Ammon's horn (tissue), 1 donor: ENCODE data around the gene FGFR2.
"Not testable (repeated sequence)": the region's sequence is repeated elsewhere in the genome, so short reads cannot be mapped to it uniquely, and the experiment has no call there.

Experiments
- DNase-seq: peaks from one replicate; pipeline ENCODE4 v3.0.0-alpha.2; 2016; ENCODE audit warnings: low spot score

FGFR2 gene

GRCh38 chr10:121590772-121591171 lies 7.5 kb downstream of the FGFR2 start:
- DNase-seq: no peak

DNA sequence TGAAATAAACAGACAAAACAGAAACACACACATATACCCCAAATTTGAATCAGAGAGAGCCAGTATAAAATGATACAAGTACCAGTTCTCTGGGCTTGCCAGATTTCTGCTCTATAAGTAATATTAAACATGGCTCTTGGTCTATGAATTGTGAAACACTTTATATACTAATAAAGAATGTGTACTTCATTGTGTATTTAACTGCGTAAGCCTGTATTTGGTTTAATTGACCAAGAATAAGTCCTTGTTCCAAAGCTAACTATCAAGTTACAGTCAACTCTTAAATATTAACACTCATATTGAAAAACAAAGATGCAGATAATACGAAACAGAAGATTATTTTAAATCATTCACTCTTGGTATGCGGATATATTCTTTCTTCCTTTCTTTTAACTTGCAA lies 8.7 kb downstream of the FGFR2 start:
- no peak for DNase-seq

- DNase-seq: no peak
Observed at GRCh38 chr10:121583857-121584256, 14.4 kb downstream of the FGFR2 start.

GRCh38 chr10:121583258-121583657 lies 15.0 kb downstream of the FGFR2 start:
- no peak for DNase-seq

DNA sequence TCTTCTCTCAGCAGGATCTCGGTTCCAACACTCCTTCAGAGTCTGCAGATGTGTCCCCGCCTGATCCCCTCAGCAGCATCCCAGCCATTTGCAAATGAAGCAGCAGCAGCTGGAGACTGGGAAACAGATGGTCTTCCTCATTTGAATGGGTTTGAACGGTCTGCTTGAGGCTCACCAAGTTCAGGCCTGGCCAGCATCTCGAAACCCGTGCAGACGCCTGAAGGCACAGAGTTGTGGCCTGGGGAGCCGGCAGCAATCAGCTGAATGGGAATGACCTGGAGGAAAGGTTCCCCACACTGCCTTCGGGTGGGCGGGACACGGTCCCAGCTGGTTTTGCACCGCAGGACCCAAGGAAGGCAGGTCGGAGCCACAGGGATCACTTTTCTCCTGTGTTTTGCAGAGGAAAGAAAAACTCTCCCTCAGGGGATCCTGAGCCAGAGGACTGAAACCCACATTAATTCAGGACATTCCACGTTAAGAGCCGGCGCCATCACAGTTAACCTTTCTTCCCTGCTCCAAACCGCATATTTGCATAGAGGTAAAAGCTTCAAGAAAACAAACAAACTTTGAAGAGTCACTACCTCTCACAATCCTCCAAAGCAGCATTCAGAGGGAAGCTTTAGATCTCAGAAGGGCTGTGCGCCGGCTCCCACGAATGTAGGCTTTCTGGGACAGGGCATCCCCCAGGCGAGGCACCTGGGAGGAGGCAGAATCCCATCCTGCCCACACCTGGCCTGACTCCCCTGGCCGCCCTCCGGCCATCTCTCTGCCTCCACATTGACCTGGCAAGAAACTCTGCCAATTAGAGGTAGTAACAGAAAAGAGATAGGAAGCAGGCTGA lies 17.7 kb downstream of the FGFR2 start:
- DNase-seq: peak; percentile 49

- DNase-seq: no peak
Observed at GRCh38 chr10:121579656-121580055, 18.6 kb downstream of the FGFR2 start.

GRCh38 chr10:121578965-121579364 lies 19.3 kb downstream of the FGFR2 start:
- DNase-seq: no peak

GRCh38 chr10:121578298-121578697 lies 19.9 kb downstream of the FGFR2 start:
- DNase-seq: no peak

DNA sequence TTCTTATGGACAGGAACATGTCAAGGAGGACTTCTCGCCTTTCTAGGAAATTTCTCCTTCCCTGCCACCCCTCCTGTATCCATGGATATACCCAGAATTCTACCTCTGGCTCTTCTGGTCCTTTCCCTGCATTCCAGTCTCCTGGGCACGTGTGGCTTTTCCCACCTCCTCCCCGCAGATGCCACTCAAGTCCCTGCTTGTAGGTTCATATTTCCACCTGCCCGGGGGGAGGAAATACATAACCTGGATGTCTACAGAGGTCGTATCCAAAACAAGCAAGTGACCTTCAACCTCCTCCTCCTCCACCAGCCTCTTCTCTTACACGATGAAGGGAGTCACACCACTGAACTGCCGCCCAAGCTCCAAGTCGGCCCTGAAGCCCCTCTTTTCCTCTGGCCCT lies 20.7 kb downstream of the FGFR2 start:
- no peak for DNase-seq

DNA sequence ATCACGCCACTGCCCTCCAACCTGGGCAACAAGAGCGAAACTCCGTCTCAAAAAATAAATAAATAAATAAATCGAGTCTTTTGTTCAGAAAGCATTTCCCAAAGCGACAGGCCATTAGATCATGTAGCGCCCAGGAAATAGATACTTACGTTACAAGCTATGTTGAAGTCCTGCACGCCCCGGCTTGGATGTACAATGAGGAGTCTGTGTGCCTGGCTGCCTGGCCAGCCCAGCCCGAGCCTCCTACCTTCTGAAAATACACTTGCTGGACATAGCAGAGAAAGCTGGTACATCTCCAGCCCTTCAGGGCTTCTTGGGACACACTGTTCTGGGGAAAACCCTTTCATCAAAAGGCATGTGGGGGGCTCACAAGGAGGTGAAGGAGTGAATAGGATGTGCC lies 22.1 kb downstream of the FGFR2 start:
- DNase-seq: no peak

- DNase-seq: no peak
Observed at GRCh38 chr10:121574519-121575166, 23.6 kb downstream of the FGFR2 start.

- DNase-seq: no peak
Observed at GRCh38 chr10:121573538-121573941, 24.7 kb downstream of the FGFR2 start.

DNA sequence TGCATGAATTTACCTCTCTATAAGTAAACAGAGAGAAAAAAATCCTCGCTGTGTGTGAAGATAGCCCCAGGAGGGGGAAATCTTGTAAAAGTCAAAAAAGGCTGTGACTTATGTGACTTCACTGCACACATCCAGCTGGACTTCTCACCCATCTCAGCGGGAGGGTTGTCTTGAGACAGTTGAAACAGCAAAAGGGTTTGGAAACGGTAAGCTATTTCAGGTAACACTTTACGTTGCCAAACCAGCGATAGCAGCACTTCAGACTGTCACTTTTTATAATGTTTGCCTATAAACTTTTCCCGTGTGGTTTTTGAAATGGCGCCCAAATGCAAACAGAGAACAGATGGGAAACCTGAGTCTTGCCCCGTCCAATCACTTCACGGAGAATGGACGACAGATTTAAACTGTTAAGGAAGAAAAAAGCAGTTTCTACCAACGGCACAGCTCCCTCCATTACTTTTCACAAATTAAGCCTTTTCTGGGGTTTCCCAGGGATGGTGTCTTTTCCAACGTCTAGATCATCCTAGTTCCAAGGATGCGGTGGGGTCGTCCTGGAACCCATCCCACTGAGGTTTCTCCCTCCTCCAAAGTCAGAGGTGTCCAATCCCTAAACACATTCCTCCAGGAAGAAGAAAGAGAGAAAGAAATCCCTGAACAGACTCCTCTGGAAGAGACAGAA lies 25.2 kb downstream of the FGFR2 start:
- no peak for DNase-seq

DNA sequence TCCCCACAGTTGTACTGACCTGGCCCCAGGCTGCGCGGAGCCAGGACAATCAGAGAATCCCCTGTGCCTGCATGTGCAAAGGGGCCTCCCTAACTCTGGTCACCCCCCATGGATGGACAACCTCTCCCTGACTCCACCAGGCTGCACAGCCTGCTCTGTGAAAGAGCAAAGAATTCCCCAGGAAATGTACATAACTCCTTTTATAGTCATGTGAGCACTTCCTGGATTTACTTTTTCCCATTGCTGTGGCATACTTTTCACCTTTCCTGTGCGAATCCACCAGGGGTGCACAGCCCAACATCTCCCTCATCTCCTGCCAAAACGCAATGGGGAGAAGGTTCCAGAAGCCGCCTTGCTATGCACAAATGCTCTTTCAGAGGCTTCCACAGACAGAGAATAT lies 27.9 kb downstream of the FGFR2 start:
- no peak for DNase-seq

- no peak for DNase-seq
Observed at GRCh38 chr10:121568275-121568674, 30.0 kb downstream of the FGFR2 start.

GRCh38 chr10:121567569-121567968 lies 30.7 kb downstream of the FGFR2 start:
- DNase-seq: no peak

DNA sequence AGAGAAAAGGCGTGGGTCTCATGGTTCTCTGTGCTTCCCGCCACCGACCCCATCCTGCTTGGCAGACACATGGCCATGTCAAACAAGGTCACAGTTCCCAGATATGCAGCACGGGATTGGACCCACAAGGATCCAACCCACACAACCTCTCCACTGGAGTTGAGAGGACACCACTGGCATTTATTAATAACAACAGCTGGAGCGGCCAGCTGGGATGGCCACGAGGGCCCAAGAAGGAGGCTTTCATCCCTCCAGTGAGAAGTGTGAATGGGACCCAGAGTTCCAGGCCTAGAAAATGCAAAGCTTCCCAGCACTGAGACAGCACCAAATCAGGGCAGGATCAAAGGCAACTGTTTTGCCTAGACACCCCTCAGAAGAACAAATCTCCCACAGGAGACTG lies 31.5 kb downstream of the FGFR2 start:
- peak; percentile 43 for DNase-seq

- DNase-seq: no peak
Observed at GRCh38 chr10:121559326-121560026, 38.8 kb downstream of the FGFR2 start.

DNA sequence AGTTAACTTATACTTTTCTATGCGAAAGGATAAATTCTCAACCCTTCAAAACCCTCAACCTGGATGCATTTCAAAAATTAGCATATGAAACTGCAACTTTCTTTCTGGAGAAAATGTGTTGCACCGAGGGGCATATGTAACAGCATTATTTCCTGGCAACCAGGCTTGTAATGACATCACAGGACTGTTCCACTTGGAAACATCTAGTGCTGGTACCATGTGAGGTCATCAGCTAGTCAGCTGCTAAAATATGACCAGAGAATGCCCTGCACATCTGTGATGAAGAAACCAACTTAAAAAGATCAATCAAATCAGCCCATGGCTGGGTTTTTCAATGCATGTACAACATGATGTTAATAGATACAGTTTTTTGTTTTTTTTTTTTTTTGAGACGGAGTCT lies 40.0 kb downstream of the FGFR2 start:
- no peak for DNase-seq

DNA sequence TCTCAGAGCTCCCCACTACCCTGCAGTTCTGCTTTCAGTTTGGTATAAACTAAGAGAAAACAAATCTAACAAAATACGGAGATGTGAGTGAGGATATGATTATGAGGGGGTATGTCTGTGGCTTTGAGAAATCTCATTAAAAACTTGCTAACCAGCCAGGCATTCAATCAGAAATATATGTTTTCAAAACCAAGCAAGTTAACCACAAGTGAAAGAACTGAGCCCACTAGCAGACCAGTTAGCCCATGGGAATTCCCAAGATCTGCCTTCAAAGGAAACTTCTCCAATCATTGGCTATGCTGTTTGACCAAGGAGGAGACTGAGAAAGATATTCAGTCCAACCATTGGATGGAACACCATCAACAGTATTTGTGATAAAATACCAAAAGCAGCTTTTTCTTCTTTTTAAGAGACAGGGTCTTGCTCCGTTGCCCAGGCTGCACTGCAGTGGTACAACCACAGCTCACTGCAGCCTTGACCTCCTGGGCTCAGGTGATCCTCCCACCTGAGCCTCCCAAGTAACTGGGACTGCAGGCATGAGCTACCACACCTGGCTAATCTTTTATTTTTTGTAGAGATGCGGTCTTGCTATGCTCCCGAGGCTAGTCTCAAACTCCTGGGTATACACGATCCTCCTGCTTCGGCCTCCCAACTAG lies 41.2 kb downstream of the FGFR2 start:
- no peak for DNase-seq

DNA sequence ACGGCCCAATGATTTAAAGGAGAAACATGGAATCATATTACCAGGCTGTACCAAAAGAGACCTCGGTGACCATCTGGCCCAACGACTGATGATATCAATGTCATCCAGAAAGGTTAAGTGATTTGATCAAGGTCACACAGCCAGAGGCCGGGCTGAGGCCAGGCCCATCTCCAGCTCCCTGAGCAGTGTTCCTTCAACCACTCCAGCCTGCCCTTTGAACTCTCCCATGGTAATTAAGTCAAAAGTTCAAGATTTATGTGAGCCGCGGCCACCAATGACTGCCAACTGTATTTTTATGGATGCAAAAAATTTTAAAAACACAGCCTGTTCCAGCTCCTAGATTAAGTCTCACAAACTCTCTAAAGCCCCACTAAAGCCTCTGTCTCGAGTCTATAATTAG lies 41.8 kb downstream of the FGFR2 start:
- DNase-seq: no peak

- DNase-seq: not testable (repeated sequence)
Observed at GRCh38 chr10:121554916-121555315, 43.3 kb downstream of the FGFR2 start.
